ENCODE data around the gene NRP2. TPM values are rescaled to one million over a fixed set of nuclear protein-coding genes. Genes with fewer than 3 reads are reported as not detected.

Gene NRP2
- total and polyA plus RNA-seq, 2 donors (not counting 1 experiment from before 2014, with no cell fraction given), result 1.8 to 6.8 TPM

GRCh38 chr2:205683502-205684367 is 1.4 kb downstream of the NRP2 start:
- no peaks in the 10 kb centered on the region for H3K36me3 ChIP-seq (replicated peaks in 1 of 2; ENCODE audit: control extremely low read depth in 1 of 2, control insufficient read depth in 1 of 2, extremely low read depth in 1 of 2, insufficient read depth in 2 of 2, low read length in 1 of 2)
- intact Hi-C loops (cut with micrococcal nuclease), result loop anchor here (5.0 kb wide), 3 partner anchors 39 to 264 kb away; no protein-coding TSS in a partner anchor
- peak overlapping the region in 2 of 5 experiments; percentile 63 to 82 for H3K4me3 ChIP-seq (ENCODE audit: control extremely low read depth in 1 of 5, extremely low read depth in 1 of 5, insufficient read depth in 1 of 5, low read depth in 2 of 5, low read length in 4 of 5)

More at GRCh38 chr2:205683502-205684367, 1.4 kb downstream of the NRP2 start:
- H2AFZ ChIP-seq (ENCODE audit: insufficient read depth, low read depth, low read length, poor library complexity, severe bottlenecking), result peak overlapping the region; percentile 89
- no peak overlapping the region for H3K27ac Mint-ChIP-seq
- no peaks in the 10 kb centered on the region for H3K9me3 Mint-ChIP-seq (ENCODE audit: insufficient read depth)
- CTCF ChIA-PET, result interaction anchor here (1.6 to 6.8 kb wide), 2 partner anchors 8 to 22 kb away, joined by 8 to 54 read pairs; no protein-coding TSS in a partner anchor
- POLR2A ChIA-PET, result no interaction called here
- H3K27me3 ChIP-seq (replicated peaks in 1 of 4; ENCODE audit: control extremely low read depth in 1 of 4, control insufficient read depth in 3 of 4, insufficient read depth in 4 of 4, low read length in 3 of 4), result peaks cover 0 to 54% (median 24%) of the 10 kb centered on the region in 4 experiments
- H3K4me3 Mint-ChIP-seq, result peak overlapping the region; percentile 96
- TF ChIP-seq CTCF (IDR thresholded peaks at IDR 0.05) (no peak), EZH2 (IDR thresholded peaks at IDR 0.05; ENCODE audit: borderline replicate concordance, insufficient read depth, low read depth, low read length, poor library complexity, severe bottlenecking) (no peak)
- peak; percentile 12 for DNase-seq
- H3K27ac ChIP-seq (ENCODE audit: low read length in 2 of 2), result no peak overlapping the region
- no peak for ATAC-seq (ENCODE audit: low read depth)
- H4K20me1 ChIP-seq (ENCODE audit: control insufficient read depth, insufficient read depth, low read length, poor library complexity, severe bottlenecking), result no peaks in the 10 kb centered on the region
- no peak overlapping the region for H3K9ac ChIP-seq (ENCODE audit: low read length)
- 95% methylated on average over 3 of the region's 10 CpGs for WGBS (ENCODE audit: insufficient coverage)
- H3K27me3 Mint-ChIP-seq, result peaks cover 44% of the 10 kb centered on the region
- H3K4me1 ChIP-seq (ENCODE audit: control insufficient read depth in 2 of 2, insufficient read depth in 2 of 2, low read length in 2 of 2), result peaks cover 44 to 51% of the 10 kb centered on the region in 2 donors
- H3K79me2 ChIP-seq (ENCODE audit: control insufficient read depth, insufficient read depth, low read length), result no peaks in the 10 kb centered on the region
- peaks cover 0 to 11% (median 0%) of the 10 kb centered on the region in 3 donors for H3K9me3 ChIP-seq (ENCODE audit: control extremely low read depth in 1 of 3, control insufficient read depth in 2 of 3, insufficient read depth in 1 of 3, low read length in 2 of 3)
- peak overlapping the region; percentile 94 for H3K4me2 ChIP-seq (replicated peaks; ENCODE audit: low read depth, low read length, poor library complexity, severe bottlenecking)
- H3K4me1 Mint-ChIP-seq, result peaks cover 55% of the 10 kb centered on the region

All from B cell (primary cell).